Peyer's patch (tissue), 4 donors: Measurements from ENCODE around the gene FKBP11.

Experiments
- POLR2A ChIP-seq, 2 donors: fragments of 450-650 bp; IDR thresholded peaks; one replicate each; pipeline ENCODE4 v1.5.1; 2017; ENCODE audit warnings: antibody characterized with exemption in 2 of 2, mild to moderate bottlenecking in 2 of 2, moderate library complexity in 2 of 2
- TF ChIP-seq, protein P1 (sequence below), 6 experiments: fragments of 450-650 bp in 4 of 6; fragments of 200-600 bp in 2 of 6; sonication (generic) in 1 of 6; IDR thresholded peaks; one replicate each; pipeline ENCODE4 v1.5.1; 2017 to 2019; ENCODE audit warnings: antibody characterized with exemption in 6 of 6, mild to moderate bottlenecking in 3 of 6, moderate library complexity in 1 of 6

DNA sequence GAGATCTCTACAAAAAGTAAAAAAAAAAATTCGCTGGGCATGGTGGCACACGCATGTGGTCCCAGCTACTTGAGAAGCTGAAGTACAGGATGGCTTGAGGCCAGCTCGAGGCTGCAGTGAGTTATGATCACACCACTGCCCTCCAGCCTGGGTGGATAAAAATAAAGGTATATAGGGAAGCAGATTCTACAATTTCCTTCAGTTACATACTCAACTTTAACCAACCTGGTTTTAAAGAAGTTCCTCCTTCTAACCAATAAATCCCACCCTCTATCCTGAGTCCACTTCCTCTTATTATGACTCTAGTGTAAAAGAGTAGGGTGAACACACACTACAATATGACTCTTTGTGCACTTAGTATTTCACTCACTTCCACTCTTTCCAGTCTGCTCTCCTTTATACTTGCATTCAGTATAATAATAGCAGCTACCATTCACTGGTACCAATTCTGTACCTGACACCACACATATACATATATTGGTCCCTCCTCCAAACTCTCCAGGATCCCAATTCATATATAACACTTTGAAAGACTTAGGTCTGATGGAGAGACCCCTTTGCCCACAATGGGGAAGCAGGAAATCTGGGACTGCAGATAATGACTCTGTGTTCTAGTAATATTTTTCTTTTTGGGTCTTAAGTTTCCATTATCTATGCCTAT lies 29.7 kb upstream of the FKBP11 start:
- no peak for TF ChIP-seq POLR2A (IDR thresholded peaks at IDR 0.05)
- TF ChIP-seq, protein P1, sequence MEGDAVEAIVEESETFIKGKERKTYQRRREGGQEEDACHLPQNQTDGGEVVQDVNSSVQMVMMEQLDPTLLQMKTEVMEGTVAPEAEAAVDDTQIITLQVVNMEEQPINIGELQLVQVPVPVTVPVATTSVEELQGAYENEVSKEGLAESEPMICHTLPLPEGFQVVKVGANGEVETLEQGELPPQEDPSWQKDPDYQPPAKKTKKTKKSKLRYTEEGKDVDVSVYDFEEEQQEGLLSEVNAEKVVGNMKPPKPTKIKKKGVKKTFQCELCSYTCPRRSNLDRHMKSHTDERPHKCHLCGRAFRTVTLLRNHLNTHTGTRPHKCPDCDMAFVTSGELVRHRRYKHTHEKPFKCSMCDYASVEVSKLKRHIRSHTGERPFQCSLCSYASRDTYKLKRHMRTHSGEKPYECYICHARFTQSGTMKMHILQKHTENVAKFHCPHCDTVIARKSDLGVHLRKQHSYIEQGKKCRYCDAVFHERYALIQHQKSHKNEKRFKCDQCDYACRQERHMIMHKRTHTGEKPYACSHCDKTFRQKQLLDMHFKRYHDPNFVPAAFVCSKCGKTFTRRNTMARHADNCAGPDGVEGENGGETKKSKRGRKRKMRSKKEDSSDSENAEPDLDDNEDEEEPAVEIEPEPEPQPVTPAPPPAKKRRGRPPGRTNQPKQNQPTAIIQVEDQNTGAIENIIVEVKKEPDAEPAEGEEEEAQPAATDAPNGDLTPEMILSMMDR (IDR thresholded peaks at IDR 0.05): no peak
